Lower leg skin (tissue), 3 donors: ENCODE data around the gene ZNF790.

Source experiments
- CTCF ChIP-seq, 3 donors: fragments of 450-650 bp; IDR thresholded peaks; one replicate each; pipeline ENCODE4 v1.5.1; 2016; ENCODE audit warnings: antibody characterized with exemption in 3 of 3, mild to moderate bottlenecking in 3 of 3, moderate library complexity in 2 of 3
- POLR2A ChIP-seq, 2 donors: fragments of 450-650 bp; IDR thresholded peaks; one replicate each; pipeline ENCODE4 v1.6.1; 2016 to 2017; ENCODE audit warnings: antibody characterized with exemption in 2 of 2, mild to moderate bottlenecking in 1 of 2, moderate library complexity in 1 of 2

- TF ChIP-seq CTCF (IDR thresholded peaks at IDR 0.05), result no peak
- TF ChIP-seq POLR2A (IDR thresholded peaks at IDR 0.05), result no peak
These were observed 41.5 kb downstream of the ZNF790 start for GRCh38 chr19:36796714-36796992.
